IPS-18a (cell line): ENCODE measurements around the gene DNAJC12.
"Not testable (repeated sequence)": the region's sequence is repeated elsewhere in the genome, so short reads cannot be mapped to it uniquely, and the experiment has no call there.

Experiments used
- H3K27ac ChIP-seq: one replicate; pipeline ENCODE4 v1.5.1; 2013; ENCODE audit warnings: low read length
- H3K27me3 ChIP-seq: one replicate; pipeline ENCODE4 v1.6.1; 2013; ENCODE audit warnings: mild to moderate bottlenecking, low read length; ENCODE audit not compliant: control insufficient read depth, insufficient read depth
- H3K36me3 ChIP-seq: one replicate; pipeline ENCODE4 v1.6.1; 2013; ENCODE audit warnings: low read depth, low read length; ENCODE audit not compliant: control insufficient read depth
- H3K4me1 ChIP-seq: one replicate; pipeline ENCODE4 v1.6.1; 2013; ENCODE audit warnings: low read depth, low read length; ENCODE audit not compliant: control insufficient read depth
- H3K4me3 ChIP-seq: one replicate; pipeline ENCODE4 v1.5.1; 2013; ENCODE audit warnings: low read length
- H3K9ac ChIP-seq: one replicate; pipeline ENCODE4 v1.6.1; 2013; ENCODE audit warnings: mild to moderate bottlenecking, low read length, moderate library complexity
- H3K9me3 ChIP-seq: one replicate; pipeline ENCODE4 v1.6.1; 2013; ENCODE audit warnings: low read depth, low read length; ENCODE audit not compliant: control insufficient read depth

DNAJC12 gene

DNA sequence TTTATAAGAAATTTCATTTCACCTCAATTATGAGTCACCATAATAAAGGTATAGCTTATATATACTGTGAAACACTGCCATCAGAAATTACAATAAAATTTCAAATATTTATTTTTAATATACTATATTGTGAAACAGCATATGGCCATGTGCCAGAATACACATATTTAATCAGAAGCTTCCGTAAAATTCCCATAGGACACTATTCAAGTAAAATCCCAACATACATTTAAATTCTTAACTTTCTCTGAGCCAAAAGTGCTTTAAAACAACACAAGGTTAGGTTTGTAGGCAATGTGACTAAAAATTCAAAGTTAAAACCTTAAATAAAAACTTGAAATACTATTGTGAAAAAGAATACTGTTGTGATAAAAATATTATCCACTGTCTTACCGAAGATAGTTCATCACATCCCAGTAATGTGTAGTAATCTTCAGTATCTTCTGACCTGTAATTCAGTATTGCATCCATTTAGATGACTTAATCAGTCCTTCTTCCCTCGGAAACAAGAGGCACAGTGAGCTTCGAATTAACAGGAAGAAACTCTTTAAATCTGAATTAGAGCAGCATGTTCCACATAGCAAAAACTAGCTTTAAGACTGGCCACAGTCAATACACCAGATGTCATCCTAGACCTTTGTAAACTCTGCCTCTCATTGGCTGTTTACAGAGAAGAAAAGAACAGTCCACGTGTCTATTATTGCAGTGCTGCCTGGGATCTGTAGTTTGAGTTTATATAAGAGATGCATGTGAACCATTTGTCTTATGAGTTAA is at the start of gene DNAJC12:
Gene DNAJC12, minus strand, starts transcription at position 648 of the 774 bp plus-strand sequence. Its CDS starts 177 bp downstream, at position 471.
- peak within 1 kb of the TSS; percentile 12 for H3K4me3 ChIP-seq
- no peaks in the 10 kb centered on the region for H3K9me3 ChIP-seq
- no peaks in the 10 kb centered on the region for H3K4me1 ChIP-seq
- no peak within 1 kb of the TSS for H3K27ac ChIP-seq
- peak within 1 kb of the TSS; percentile 0 for H3K9ac ChIP-seq
- no peaks in the 10 kb centered on the region for H3K36me3 ChIP-seq
- no peaks in the 10 kb centered on the region for H3K27me3 ChIP-seq

- Histone ChIP-seq H3K4me1 (no peaks in the 10 kb centered on the region), H3K27me3 (no peaks in the 10 kb centered on the region), H3K36me3 (peaks cover 35% of the 10 kb centered on the region), H3K9me3 (no peaks in the 10 kb centered on the region), H3K27ac (no peak overlapping the region), H3K9ac (peak overlapping the region; percentile 84), H3K4me3 (peak overlapping the region; percentile 99)
These were observed 47.1 kb upstream of the DNAJC12 start for GRCh38 chr10:67884842-67885670.

- Histone ChIP-seq H3K4me3 (peak within 1 kb of the TSS; percentile 99), H3K36me3 (peaks cover 29% of the 10 kb centered on the region), H3K27me3 (no peaks in the 10 kb centered on the region), H3K4me1 (no peaks in the 10 kb centered on the region), H3K27ac (peak within 1 kb of the TSS; percentile 33), H3K9me3 (no peaks in the 10 kb centered on the region), H3K9ac (peak within 1 kb of the TSS; percentile 84)
These were observed 46.4 kb upstream of the DNAJC12 start, which contains the start of gene SIRT1 for GRCh38 chr10:67884313-67884841. Gene SIRT1, plus strand, starts transcription at chr10:67884656. Its CDS starts 66 bp downstream, at chr10:67884722.

DNA sequence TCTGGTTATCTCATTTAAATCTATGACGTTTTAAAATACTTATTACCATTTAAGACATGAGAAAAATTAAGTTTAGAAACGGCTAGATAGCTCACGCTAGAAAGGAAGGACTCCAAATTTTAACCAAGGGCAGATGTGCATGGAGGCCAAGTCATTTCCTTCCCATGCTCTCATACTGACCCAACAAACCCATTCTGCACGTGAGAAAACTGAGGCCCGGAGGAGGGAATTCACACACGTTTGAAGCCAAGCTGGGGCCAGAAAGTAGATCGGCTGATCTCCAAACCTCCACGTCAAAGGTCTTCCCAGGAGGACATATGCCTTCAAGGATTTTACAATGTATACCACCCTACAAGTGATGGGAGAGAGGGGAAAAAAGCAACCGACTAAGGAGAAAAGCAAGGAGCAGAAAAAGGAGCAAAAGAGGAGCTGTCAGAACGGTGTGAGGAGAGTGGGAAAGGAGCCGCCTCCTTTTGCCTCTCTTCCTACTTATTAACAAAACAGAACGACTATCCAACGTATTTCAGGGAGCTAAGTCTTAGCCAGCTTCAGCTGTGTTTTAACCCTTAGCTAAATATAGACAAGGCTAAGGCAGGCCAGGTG is 45.8 kb upstream of the DNAJC12 start:
- Histone ChIP-seq H3K27me3 (no peaks in the 10 kb centered on the region), H3K4me1 (no peaks in the 10 kb centered on the region), H3K4me3 (peak overlapping the region; percentile 99), H3K27ac (peak overlapping the region; percentile 33), H3K9me3 (no peaks in the 10 kb centered on the region), H3K36me3 (peaks cover 23% of the 10 kb centered on the region), H3K9ac (peak overlapping the region; percentile 62)

DNA sequence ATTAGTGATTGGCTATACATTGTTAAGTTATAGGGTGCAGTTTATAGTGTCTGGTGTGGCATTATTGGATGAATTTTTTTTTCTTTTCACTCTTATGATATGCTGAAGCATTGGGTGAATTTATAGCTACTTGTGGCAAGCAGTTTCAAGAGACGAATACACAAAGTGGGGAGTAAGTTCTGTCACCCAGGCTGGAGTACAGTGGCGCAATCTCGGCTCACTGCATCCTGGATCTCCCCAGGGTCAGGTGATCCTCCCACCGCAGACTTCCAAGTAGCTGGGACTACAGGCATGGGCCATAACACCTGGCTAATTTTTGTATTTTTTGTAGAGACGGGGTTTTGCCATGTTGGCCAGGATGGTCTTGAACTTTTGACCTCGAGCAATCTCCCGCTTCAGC is 40.1 kb upstream of the DNAJC12 start:
- no peaks in the 10 kb centered on the region for H3K9me3 ChIP-seq
- no peak overlapping the region for H3K9ac ChIP-seq
- H3K36me3 ChIP-seq = no peaks in the 10 kb centered on the region
- H3K4me1 ChIP-seq = peaks cover 3% of the 10 kb centered on the region
- H3K27ac ChIP-seq = no peak overlapping the region
- no peaks in the 10 kb centered on the region for H3K27me3 ChIP-seq
- no peak overlapping the region for H3K4me3 ChIP-seq

DNA sequence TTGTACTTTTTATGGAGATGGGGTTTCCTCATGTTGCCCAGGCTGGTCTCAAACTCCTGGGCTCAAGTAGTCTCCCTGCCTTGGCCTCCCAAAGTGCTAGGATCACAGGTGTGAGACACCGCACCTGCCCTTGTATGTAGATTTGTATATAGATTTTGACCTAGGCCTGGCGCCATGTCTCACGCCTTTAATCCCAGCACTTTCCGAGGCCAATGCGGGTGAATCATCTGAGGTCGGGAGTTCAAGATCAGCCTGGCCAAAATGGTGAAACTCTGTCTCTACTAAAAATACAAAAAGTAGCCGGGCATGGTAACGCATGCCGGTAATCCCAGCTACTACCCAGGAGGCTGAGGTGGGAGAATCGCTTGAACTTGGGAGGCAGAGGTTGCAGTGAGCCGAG is 39.4 kb upstream of the DNAJC12 start:
- H3K4me1 ChIP-seq, H3K27ac ChIP-seq, H3K4me3 ChIP-seq, H3K9me3 ChIP-seq, H3K36me3 ChIP-seq, H3K9ac ChIP-seq, H3K27me3 ChIP-seq: not testable (repeated sequence)

GRCh38 chr10:67875340-67876238 is 37.6 kb upstream of the DNAJC12 start:
- Histone ChIP-seq H3K9ac (no peak overlapping the region), H3K4me3 (no peak overlapping the region), H3K36me3 (no peaks in the 10 kb centered on the region), H3K4me1 (peaks cover 3% of the 10 kb centered on the region), H3K27ac (no peak overlapping the region), H3K27me3 (no peaks in the 10 kb centered on the region), H3K9me3 (no peaks in the 10 kb centered on the region)

GRCh38 chr10:67869996-67870395 is 32.0 kb upstream of the DNAJC12 start:
- no peak overlapping the region for H3K9ac ChIP-seq
- no peak overlapping the region for H3K4me3 ChIP-seq
- H3K36me3 ChIP-seq = no peaks in the 10 kb centered on the region
- H3K27me3 ChIP-seq = no peaks in the 10 kb centered on the region
- H3K9me3 ChIP-seq = no peaks in the 10 kb centered on the region
- no peak overlapping the region for H3K27ac ChIP-seq
- no peaks in the 10 kb centered on the region for H3K4me1 ChIP-seq

DNA sequence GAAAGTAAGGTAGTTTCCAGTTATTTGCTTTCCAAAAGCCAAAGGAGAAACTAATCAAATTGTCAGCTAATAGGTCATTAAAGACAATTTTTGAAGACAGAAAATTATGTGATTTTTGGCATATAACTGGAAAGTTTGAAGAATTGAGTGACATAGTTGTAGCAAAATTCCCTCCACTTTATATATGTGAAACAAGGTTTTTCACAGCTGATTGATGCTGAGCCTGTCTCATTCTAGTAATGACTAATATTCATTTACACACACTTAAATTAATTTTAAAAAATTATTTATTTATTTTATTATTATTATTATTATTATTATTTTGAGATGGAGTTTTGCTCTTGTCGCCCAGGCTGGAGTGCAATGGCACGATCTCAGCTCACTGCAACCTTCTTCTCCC is 30.1 kb upstream of the DNAJC12 start:
- peaks cover 3% of the 10 kb centered on the region for H3K4me1 ChIP-seq

GRCh38 chr10:67864607-67865371 is 26.8 kb upstream of the DNAJC12 start:
- Histone ChIP-seq H3K4me3 (no peak overlapping the region), H3K9ac (no peak overlapping the region), H3K9me3 (no peaks in the 10 kb centered on the region), H3K4me1 (peaks cover 21% of the 10 kb centered on the region), H3K36me3 (no peaks in the 10 kb centered on the region), H3K27ac (no peak overlapping the region), H3K27me3 (no peaks in the 10 kb centered on the region)

More for the DNA sequence above, 30.1 kb upstream of the DNAJC12 start:
- Histone ChIP-seq H3K36me3 (no peaks in the 10 kb centered on the region), H3K27ac (no peak overlapping the region), H3K27me3 (no peaks in the 10 kb centered on the region), H3K9ac (no peak overlapping the region), H3K4me3 (no peak overlapping the region), H3K9me3 (no peaks in the 10 kb centered on the region)
